ENCODE measurements around the gene ISM2.

Gene ISM2

DNA sequence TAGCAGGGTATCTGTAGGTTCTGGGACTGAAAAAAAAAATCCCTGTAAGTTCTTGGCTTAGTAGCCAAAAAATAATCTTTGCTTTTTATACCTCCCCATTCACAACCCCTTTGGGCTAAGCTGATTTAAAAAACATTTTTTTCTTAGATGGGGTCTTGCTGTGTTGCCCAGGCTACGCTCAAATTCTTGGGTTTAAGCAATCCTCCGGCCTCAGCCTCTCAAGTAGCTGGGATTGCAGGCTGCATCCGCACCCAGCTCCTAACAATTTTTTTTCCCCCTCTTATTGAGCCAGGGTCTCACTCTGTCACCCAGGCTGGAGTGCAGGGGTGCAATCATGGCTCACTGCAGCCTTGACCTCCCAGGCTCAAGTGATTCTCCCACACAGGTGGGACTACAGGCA, 9.1 kb upstream of the ISM2 start:
- DNase-seq: no peak

DNA sequence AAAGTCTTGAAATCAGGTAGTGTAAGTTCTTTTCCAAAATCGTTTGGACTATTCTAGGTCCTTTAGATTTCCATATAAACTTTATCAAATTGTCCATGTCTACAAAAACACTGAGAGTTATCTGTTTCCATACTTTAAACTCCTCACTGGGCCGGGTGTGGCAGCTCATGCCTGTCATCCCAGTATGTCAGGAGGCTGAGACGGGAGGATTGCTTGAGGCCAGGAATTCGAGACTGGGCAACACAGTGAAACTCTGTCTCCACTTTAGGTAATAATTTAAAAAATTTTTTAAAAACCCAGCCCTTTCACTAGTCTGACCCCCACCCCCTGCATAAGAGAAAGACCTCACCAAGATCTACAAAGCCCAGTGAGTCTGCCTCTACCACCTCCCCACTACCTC, 6.4 kb upstream of the ISM2 start:
- DNase-seq: no peak

DNA sequence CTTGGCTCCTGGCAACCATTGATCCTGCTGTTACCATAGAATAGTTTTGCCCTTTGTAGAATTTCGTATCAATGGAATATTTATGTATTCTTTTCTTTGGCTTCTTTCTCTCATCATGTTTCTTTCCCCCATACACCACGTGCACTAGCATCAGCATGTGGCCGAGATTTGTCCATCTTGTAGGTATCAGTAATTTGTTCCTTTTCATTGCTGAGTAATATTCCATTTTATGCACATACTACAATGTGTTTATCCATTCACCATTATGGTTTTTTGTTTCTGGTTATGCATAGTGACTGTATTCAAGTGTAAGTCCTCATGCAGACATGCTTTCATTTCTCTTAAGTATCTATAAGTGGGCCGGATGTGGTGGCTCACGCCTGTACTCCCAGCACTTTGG, 4.5 kb upstream of the ISM2 start:
- no peak for DNase-seq

DNA sequence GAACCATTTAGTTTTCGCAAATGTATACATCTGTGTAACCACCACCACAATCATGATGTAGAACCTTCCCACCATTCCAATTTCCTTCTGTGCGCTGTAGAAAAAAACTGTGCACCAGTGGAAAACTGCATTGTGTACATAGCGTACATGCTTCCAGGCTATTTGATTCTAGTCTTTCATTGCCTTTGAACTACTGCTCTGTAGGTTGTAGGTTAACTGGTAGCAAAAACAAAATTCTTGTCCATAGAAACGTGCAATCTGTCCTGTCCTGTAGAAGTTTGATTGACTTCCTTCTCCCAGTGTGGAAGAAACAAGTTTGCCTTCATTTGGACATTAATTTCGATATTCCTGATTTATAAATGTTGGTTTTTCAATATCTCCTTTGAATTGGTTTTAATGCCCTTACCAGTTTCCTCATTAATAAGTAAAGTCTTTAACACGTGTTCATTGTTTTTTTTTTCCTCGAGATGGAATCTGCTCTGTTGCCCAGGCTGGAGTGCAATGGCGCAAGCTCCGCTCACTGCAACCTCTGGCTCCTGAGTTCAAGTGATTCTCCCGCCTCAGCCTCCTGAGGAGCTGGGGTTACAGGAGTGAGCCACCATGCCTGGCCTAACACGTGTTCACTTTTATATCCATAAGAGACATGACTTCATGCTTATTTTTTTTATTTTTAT, 3.6 kb upstream of the ISM2 start:
- no peak for DNase-seq

DNA sequence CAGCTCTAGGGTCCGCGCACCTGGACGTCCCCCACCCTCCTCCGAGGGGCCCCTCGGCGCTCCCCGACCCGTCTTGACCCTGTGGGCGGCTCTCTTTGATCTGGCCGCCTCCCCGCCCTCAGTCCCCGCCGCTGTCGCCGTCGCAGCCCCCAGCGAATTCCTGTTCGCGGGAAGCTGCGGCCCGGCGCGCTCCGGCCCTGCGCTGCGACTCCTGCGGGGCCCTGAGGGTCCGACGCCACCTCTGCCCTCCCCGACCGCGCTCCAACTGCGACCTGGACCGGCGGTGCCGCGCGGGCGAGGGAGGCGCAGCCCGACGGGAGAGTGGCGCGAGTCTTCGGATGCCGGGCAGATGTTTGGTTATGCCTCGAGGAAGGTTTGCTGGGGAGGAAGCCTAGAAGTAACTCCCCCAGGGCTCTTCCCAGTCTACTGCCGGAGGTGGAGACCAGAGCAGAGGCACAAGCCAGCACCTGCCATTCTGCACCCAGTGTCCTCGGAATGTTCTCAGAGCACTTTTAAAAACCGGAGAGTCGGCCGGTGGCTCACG, 440 bp upstream of the ISM2 start:
- no peak for DNase-seq

DNA sequence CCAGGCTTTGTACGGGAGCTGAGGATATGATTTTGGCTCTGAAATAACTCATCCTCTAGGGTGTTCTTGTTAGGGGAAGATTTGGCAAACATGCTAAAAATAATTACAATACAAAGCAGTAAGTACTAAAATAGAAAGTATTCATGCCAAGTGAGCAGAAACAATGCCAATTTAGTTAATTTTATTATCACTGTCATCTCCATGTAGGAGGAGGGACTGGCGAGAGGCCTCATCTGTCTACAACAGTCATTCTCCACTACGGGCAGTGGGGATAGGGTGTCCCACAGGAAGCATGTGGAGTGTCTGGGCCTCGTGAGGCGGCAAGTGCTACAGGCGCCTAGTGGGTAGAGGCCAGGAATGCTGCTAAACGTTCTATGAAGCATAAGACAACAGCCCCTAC, 3.3 kb downstream of the ISM2 start:
- no peak for DNase-seq

DNA sequence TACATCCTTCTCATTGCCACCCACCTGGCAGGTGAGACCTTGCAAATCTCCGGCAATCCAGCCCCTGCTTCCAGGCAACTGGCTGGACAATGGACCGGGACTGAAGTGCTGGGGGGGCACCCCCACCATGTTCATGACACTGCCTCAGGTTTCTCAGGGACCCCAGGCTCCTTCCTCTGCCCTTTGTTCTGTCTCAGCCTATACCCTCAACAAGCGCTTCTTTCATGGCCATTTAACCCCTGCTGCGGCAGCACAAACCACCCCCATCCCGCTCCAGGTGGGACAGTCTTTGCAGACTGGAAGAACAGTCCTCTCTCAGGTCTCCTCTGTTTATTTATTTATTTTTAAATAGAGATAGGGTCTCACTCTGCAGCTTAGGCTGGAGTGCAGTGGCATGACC, 7.6 kb downstream of the ISM2 start:
- no peak for DNase-seq

DNA sequence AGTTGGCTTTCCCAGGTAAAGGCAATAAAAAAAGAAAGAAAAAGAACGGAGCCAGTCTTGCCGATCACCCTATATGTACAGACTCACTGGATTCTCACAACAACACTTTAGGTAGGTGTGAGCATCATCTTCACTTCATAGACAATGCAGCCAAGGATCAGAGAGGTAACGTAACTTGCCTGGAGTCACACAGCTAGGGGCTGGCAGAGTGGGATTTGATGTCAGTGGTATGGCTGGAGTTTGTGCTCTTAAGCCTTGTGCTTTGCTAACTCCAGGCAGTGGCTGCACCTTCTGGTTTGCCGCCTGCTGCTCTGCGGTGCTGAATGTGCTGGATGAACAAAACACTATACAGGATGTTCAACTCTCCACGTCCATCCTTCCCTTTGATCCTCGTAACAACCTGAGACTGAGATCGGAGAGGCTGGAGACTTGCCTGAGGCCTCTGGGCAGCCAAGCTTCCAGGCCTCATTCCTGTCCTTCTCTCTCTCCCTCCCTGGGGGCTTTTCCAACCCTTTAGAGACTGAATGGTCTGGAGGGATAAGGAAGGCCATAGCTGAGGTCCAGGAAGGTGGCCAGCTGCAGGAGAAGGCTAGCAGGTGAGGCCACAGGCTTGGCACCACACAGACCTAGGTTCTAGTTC, 8.1 kb downstream of the ISM2 start:
- DNase-seq: no peak

DNA sequence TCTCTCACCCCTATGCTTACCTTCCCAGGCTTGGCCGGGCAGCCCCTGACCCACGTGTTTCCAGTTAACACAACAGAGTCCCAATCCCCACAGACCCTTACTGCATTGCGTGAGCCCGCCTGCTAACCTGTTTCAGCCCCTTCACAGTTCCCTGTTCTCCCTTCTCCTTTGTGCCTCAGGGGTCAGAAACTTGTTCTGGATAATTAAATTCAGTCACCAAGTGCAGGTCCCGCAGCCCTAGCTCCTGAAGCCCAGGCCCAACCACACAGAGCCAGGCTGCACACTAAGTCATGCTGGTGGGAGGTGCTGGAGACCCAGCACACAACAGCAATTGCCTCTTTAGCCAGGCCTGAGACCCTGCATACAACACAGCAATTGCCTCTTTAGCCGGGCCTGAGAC, 9.6 kb downstream of the ISM2 start:
- DNase-seq: no peak

DNA sequence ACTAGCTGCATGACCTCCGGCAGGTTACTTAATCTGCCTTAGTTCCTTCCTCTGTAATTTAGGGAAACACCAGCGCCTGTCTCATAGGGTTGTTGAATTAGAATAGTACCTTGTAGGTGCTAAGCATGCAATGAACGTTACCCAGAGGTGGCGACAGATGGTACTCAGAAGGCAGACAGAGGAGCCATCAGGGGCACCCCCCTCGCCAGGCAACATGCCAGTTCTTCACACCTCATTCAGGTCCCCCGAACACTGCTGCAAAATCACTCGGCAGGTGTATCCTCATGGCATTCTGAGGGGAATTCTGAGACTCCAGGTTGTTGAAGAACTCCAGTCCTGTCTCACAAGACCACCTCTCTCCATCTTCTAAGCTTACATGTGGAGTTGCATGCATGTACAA, 10.1 kb downstream of the ISM2 start:
- no peak for DNase-seq

DNA sequence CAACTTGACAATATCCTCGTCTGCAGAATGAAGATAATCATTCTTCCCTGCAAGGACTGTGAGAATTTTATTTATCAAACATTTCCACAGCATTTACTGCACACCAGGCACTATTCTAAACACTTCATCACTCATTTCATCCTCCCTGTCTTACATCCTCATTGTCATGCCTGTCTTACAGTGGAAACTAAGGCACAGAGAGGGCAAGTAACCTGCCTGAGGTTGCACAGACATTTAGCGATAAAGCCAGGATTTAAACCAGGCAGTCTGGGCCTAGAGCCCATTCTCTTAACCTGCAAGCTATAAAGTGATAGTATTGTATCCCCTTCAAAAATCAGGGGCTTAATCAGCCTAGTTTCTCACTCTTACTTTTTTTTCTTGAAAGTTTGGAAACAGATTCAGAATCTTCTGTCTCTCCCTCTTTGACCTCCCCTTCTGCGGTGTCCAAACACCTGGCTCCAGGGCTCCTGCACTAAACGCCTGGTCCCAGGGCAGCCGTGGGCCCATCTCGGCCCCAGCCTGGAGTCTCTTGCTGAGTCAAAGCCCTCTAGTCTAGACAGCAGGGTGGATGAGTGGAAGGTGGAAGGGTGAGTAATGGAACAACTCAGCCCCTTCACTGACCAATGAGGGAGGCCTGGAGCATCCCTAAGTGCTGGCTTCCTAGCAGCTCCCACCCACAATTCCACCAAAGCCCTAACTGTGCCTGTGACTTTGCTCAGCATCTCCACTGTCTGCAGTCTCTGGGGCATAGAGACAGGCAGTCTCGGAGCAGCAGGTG, 12.5 kb downstream of the ISM2 start:
- no peak for DNase-seq

DNA sequence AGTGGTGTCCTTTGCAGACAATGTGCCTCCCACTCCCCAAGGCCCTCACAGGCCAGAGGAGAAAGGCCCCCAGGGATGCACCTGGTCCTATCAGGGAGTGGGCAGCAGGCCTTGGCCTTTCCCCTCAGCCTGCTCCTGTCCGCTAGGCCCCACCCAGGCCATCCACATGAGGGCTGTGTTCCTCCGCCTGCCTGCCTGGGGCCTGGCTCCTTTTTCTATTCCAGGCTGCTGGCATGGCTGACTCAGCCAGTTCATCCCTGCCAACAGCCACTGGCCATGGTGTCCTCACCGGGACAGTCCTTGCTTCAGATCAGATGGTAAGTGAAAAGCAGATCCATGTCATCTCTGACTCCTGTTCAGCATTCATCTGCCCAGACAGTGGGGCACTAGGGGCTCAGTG, 13.4 kb downstream of the ISM2 start:
- DNase-seq: no peak

DNA sequence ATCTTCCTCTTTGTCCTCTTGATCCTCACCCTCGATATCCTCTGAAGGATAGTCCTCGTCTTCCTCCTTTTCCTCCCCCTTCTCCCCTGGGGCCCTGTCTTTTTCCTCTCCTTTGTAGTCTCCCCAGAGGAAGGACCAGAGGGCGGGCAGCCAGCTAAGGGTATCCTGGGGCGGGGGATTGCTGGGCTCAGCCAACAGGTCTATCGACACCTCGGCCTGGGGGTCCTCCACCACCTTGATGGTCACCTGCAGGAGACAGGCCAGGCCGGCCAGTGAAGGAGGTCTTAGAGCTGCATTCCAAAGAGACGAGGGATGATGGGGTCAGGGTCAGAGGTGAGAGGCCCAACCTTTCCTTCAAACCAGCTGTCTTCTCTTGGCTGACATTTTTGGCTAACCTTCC, 16.2 kb downstream of the ISM2 start:
- no peak for DNase-seq

DNA sequence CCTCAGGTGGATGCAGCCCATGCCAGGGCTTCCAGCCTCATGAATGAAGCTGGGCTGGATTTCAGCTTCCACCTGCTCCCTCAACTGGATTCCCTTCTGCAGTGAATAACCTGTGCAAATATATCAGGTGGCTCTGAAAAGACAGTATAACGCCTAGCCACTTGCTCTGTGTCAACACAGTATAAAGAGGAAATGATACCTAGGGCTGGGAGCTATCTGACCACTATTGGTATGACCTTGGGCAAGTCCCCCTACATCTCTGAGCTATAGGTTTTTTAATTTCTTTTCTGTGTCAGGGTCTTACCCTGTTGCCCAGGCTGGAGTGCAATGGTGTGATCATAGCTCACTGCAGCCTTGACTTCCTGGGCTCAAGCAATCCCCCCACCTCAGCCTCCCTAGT, 19.8 kb downstream of the ISM2 start:
- no peak for DNase-seq

DNA sequence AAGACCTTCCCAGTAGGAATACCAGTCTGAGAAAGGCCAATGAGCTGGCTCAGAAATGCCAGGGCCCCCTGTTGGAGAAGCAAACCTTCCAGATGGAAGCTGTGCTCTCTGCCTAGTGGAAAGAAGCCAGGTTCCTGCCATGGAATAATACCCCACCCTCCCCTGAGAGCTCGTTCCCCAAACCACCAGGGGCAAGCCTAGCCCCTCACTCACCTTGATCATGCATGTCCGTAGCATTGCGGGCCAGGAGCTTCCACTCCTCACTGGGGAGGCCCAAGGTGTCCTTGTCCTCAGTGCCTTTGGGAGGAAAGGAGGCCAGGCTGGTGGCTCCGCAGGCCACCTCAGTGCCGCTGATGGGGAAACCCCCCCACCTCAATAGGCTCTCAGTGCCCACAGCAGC, 20.6 kb downstream of the ISM2 start:
- no peak for DNase-seq

DNA sequence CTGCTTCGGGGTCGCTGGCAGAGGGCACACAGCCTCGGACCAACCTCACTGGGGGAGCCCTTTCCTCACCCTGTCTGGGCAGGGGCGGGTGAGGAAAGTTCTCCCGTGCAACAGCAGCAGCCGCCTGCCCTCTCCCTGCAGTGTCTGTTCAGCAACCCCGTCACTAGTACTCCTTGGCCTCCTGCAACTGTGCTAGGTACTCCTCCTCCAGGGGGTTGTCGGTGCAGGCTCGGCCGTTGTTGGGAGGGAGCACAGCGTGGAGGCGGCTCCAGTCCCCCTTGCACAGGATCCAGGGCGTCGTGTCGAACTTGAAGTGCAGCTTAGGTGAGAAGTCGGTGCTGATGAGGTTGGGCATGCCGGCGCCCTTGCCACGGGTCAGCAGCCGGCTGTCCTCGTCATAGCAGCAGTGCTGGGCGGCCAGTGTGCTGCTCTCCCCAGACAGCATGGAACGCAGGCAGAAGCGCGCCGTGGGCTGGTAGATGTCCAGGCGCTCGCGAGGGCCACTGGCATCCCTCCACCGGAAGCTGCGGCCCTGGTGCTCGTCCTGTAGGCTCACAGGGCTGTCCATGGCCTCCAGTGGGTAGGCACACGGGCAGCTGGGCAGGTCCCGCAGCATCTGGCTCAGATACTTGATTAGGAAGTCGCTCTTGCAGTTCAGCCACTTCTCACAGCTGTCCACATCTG, 23.0 kb downstream of the ISM2 start:
- no peak for DNase-seq

DNA sequence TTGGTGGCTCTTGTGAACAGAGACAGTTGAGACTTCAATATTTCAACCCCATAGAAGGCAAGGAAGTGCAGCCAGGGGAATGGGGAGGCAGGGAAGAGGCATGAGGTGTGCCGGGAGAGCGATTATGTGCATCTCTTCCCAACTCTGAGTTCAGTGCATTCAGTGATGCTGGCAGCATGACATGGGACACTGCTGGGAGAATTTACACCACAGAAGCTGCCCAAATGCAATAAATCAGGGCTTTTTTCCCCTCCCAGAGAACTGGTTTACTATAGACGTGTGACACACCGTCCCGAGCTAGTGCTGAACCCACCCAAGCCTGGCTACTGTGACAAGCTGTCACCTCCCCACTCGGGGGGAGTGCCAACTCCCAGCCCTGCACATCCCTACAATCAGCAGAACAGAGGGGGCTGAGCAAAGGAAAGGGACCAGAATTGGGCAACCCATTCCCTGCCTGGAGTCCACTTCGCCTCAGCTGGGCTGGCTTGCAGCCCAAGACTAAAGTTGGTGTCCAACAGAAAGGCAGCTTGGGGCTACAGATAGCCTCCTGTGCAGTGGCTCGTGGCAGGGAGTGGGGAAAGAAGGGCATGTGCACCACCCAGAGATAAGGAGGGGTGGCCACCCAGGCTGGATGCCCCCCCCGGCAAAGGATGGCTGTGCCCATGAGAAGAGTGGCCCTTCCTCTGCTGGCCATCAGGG, 24.0 kb downstream of the ISM2 start:
- no peak for DNase-seq

DNA sequence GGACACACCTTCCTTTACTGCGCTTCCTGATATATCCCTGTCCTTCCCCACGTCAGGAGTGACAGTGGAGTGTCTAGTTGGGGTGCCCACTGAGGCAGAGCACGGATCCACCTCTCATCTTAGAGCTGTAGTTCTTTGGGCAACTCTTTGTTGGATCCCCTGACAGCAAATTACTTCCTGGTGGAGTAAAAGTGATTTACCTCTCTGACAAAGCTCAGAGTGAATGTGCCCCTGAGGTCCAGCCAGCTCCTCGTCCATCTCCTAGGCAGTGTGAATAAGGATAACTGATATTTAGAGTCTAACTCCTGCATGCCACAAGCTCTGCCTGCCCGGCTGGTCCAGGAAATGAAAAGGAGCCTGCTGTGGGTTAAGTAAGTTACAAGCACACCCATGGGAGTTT, 24.7 kb downstream of the ISM2 start:
- DNase-seq: no peak

DNA sequence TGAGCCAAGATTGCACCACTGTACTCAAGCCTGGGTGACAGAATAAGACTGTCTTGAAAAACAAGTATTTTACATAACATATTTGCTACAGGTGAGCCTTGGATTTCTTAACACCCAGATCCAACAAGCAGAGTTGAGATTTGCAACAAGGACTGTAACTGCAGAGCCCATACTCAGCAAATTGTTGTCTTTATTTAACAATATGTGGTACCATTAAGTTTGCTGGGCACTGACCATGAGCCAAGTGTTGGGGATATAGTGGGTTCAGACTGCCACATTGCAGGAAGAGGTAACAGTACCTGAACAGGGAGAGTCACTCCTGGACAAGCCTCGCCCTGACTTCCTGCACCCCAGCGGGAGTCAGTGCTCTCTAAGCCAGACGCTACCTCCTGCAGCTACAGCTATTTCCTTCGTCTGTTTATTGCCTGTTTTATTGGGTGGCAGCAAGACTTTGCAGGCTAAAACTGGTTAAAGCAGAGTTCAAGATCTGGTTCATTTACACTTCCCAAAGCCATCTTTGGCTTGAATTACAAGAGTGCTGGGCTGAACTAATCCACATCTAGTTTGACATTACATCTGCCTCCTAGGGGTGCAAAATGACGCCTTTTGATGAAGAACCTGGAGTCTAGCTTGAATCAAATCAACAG, 28.3 kb downstream of the ISM2 start:
- no peak for DNase-seq

DNA sequence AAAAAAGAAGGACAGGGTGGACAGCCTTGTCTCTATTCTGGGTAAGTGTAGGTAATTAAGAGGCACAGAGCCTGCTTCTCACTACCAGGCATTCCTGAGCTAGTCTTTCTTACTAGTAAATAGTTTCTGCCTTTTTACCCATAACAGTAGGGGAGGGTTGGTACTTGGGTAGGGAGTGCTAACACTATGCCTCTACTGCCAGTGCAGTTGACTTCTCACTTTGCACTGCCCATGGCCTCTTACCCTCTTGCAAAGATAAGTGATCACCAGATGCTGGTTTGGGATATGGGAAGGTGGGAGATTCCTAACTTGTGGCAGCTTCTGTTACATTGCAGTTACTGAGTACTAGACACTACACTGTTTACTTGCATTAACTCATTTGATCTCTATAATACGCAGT, 29.1 kb downstream of the ISM2 start:
- DNase-seq: no peak

DNA sequence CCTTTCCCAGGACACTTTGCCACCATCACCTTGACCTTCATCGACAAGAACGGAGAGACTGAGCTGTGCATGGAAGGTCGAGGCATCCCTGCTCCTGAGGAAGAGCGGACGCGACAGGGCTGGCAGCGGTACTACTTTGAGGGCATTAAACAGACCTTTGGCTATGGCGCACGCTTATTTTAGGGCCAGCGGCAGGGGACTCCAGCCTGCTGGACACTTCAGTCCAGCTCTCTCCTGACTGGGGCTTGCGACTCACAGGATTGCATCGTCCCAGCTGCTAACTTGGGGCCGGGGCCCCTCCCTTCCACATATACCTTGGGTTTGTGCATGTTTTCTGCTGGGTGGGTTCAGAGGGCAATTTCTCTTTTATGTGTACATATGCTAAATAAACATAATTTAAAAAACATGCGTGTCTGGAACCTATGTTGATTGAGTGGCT, 29.5 kb downstream of the ISM2 start:
- no peak for DNase-seq

DNA sequence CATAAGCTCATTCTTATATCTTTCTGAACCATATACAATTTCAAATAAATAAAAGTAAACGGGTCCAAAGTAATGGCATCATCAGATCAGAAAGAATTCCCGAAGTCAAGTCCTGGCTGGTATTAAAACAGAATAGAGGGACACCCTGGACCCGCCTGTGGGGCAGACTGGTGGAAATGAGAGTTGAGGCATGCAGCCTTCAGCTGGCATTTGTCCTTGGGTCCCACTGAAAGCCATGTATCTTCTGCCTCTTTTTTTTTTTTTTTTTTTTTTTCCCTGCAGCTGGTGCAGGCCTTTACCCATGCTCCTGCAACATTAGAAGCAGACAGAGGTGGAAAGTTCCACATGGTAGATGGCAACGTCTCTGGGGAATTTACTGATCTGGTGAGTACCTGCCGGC, 30.8 kb downstream of the ISM2 start:
- no peak for DNase-seq

Data from CD4-positive, alpha-beta T cell treated with Interferon alpha-2 for 1 hour (primary cell).